Ishikawa (cell line): ENCODE data around the gene TBC1D5.

ENCODE experiments used
- CEBPB ChIP-seq: IDR thresholded peaks from 2 replicates; pipeline ENCODE4 v1.6.1; 2012
- CREB1 ChIP-seq: IDR thresholded peaks from 2 replicates; pipeline ENCODE4 v1.6.1; 2012; ENCODE audit warnings: low read depth
- EGR1 ChIP-seq: IDR thresholded peaks from 2 replicates; pipeline ENCODE4 v1.6.1; 2012
- EP300 ChIP-seq: IDR thresholded peaks from 2 replicates; pipeline ENCODE4 v1.6.1; 2012; ENCODE audit warnings: borderline replicate concordance
- FOXM1 ChIP-seq: IDR thresholded peaks from 2 replicates; pipeline ENCODE4 v1.6.1; 2012; ENCODE audit warnings: low read depth, borderline replicate concordance
- NFIC ChIP-seq: IDR thresholded peaks from 2 replicates; pipeline ENCODE4 v1.6.1; 2012
- RAD21 ChIP-seq: IDR thresholded peaks from 2 replicates; pipeline ENCODE4 v1.6.1; 2012; ENCODE audit warnings: low read depth
- TAF1 ChIP-seq: IDR thresholded peaks from 2 replicates; pipeline ENCODE4 v1.6.1; 2012; ENCODE audit warnings: low read depth, mild to moderate bottlenecking
- TCF12 ChIP-seq: IDR thresholded peaks from 2 replicates; pipeline ENCODE4 v1.6.1; 2012; ENCODE audit warnings: low read depth
- TEAD4 ChIP-seq: IDR thresholded peaks from 2 replicates; pipeline ENCODE4 v1.6.1; 2012
- YY1 ChIP-seq: IDR thresholded peaks from 2 replicates; pipeline ENCODE4 v1.6.1; 2012; ENCODE audit warnings: low read depth
- ZBTB7A ChIP-seq: IDR thresholded peaks from 2 replicates; pipeline ENCODE4 v1.6.1; 2012; ENCODE audit warnings: low read depth
- TF ChIP-seq, protein P1 (sequence below): IDR thresholded peaks from 2 replicates; pipeline ENCODE4 v1.6.1; 2012; ENCODE audit warnings: low read depth, mild to moderate bottlenecking
- TF ChIP-seq, protein P2 (sequence below): IDR thresholded peaks from 2 replicates; pipeline ENCODE4 v1.6.1; 2012
- TF ChIP-seq, protein P3 (sequence below): IDR thresholded peaks from 2 replicates; pipeline ENCODE4 v1.6.1; 2012

Gene TBC1D5

DNA sequence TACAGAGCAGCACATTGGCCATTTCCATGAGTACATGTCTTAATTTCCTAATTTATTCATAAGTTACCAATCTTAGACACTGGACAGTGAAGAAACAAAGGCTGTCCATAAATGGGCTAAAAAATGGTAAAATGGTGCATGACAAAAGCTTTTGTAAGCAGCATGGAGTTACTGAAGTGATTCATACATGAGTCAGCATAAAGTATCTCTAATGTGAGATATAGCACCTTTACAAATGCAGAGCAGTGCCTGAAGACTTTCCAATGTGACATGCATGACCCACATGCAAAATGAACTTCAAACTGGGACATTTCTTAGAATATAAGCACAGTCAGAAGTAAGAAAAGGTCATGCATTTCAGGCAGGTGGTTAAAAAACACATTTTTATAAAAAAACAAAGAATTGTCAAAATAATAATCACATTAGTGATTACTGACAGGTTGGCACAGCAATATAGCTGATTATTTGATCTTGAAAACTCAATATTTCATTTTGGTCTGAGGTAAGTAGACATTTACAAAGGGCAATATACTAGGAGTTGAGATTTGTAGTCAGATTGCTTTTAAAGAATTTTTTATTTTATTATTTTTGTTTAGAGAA lies 558.4 kb downstream of the TBC1D5 start:
- no peak for TF ChIP-seq TEAD4
- TF ChIP-seq CREB1: no peak
- TF ChIP-seq, protein P1, sequence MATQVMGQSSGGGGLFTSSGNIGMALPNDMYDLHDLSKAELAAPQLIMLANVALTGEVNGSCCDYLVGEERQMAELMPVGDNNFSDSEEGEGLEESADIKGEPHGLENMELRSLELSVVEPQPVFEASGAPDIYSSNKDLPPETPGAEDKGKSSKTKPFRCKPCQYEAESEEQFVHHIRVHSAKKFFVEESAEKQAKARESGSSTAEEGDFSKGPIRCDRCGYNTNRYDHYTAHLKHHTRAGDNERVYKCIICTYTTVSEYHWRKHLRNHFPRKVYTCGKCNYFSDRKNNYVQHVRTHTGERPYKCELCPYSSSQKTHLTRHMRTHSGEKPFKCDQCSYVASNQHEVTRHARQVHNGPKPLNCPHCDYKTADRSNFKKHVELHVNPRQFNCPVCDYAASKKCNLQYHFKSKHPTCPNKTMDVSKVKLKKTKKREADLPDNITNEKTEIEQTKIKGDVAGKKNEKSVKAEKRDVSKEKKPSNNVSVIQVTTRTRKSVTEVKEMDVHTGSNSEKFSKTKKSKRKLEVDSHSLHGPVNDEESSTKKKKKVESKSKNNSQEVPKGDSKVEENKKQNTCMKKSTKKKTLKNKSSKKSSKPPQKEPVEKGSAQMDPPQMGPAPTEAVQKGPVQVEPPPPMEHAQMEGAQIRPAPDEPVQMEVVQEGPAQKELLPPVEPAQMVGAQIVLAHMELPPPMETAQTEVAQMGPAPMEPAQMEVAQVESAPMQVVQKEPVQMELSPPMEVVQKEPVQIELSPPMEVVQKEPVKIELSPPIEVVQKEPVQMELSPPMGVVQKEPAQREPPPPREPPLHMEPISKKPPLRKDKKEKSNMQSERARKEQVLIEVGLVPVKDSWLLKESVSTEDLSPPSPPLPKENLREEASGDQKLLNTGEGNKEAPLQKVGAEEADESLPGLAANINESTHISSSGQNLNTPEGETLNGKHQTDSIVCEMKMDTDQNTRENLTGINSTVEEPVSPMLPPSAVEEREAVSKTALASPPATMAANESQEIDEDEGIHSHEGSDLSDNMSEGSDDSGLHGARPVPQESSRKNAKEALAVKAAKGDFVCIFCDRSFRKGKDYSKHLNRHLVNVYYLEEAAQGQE: no peak
- TF ChIP-seq CEBPB: no peak
- TF ChIP-seq TCF12: no peak
- no peak for TF ChIP-seq FOXM1
- TF ChIP-seq, protein P2, sequence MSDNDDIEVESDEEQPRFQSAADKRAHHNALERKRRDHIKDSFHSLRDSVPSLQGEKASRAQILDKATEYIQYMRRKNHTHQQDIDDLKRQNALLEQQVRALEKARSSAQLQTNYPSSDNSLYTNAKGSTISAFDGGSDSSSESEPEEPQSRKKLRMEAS: no peak
- no peak for TF ChIP-seq RAD21
- no peak for TF ChIP-seq EP300
- TF ChIP-seq ZBTB7A: no peak
- no peak for TF ChIP-seq TAF1

DNA sequence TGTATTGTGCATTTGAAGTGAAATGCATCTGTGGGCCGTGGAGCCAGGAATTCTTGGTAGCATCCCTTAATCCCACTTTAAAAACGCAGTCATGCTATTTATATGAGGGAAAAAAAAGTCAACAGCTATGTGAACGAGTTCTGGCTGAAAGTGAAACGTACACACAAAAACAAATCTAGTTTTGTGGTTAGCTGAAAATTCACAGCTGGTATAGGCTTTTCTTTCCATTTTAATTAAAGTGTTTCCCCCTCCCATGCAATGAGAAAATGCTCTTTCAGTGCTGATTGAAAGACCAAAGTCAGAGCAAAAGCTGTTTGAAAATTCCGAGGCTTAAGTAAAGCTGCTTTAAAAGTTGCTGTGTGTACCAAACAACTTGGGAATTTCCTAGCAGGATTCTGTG lies 560.3 kb downstream of the TBC1D5 start:
- TF ChIP-seq EGR1 (no peak), TEAD4 (no peak), NFIC (no peak), YY1 (no peak), TAF1 (no peak), TCF12 (no peak)
- TF ChIP-seq, protein P3, sequence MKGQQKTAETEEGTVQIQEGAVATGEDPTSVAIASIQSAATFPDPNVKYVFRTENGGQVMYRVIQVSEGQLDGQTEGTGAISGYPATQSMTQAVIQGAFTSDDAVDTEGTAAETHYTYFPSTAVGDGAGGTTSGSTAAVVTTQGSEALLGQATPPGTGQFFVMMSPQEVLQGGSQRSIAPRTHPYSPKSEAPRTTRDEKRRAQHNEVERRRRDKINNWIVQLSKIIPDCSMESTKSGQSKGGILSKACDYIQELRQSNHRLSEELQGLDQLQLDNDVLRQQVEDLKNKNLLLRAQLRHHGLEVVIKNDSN: no peak
- TF ChIP-seq, protein P2: no peak
- TF ChIP-seq, protein P1: no peak

DNA sequence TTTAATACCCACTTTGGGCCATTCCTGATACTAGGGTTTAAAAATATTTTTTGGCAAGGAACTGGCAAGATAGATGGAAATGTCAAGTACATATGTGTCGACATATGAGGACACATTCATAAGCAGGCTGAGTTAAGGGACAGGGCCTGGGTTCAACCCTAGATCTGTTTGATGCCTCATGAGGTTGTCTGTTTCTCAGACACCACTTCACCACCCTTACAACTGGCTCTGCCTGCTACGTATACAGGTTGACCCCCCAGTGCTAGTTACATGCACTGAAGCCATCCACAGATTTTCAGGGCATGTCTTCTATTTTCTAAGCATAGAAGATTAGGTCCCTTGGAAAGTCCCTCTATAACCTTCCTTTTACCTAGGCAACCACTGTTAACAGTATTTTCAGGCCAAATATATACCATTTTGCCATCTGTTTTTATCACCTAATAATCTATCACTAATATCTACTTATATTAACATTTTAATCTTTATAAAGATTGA lies 561.0 kb downstream of the TBC1D5 start:
- TF ChIP-seq FOXM1: no peak
- TF ChIP-seq NFIC: no peak
- TF ChIP-seq CREB1: no peak
- TF ChIP-seq YY1: no peak
- TF ChIP-seq TAF1: no peak
- TF ChIP-seq TEAD4: no peak
- no peak for TF ChIP-seq CEBPB
- TF ChIP-seq ZBTB7A: no peak

DNA sequence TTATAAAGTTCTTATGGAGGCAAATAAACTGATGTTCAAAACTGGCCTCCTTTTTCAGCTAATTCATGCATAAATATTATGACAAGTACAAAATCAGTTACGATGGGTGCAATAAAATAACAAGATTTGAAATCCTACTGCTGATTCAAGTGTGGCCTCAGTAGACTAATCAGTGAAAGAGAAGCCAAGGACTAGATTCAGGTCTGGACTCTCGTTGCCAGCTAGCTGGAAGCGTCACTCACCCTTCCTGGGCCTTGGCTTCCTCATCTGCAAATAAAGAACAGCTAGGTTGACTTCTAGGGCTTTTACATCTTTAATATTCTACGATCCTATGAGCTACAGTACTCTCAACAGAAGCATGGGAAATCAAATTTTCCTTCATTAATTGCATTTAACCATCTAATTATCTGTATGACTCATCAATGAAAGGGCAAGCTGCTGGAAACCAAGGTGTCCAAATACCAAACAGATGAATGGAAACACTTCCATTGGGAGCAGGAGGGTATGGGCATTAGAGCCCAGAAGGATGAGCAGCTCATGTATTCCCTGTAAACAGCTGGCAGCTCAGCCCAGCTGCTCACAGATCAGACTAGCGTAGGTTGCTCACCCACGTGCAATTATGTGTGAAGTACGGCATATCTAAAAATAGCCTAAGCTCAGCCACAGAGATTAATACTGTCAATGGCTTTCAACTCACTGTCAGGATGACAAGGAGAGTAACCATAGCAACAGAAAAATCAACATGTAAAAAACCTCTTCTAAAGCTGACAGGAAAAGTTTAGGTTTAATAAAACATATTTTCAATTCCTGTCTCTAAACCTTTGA lies 562.8 kb downstream of the TBC1D5 start:
- TF ChIP-seq YY1 (no peak), NFIC (no peak), EP300 (no peak), TAF1 (no peak), ZBTB7A (no peak), EGR1 (no peak), RAD21 (no peak), CREB1 (no peak), TCF12 (no peak), CEBPB (no peak)
- TF ChIP-seq, protein P2: no peak
- TF ChIP-seq, protein P1: no peak
